HG03520 (cell line): ENCODE data around the gene VPS72.

Experiments
- ATAC-seq: cut with Tn5 transposase; IDR thresholded peaks from one replicate; pipeline ENCODE4 v1.9.1; 2021; ENCODE audit warnings: mild to moderate bottlenecking, moderate library complexity; ENCODE audit not compliant: unreplicated experiment

The VPS72 gene

DNA sequence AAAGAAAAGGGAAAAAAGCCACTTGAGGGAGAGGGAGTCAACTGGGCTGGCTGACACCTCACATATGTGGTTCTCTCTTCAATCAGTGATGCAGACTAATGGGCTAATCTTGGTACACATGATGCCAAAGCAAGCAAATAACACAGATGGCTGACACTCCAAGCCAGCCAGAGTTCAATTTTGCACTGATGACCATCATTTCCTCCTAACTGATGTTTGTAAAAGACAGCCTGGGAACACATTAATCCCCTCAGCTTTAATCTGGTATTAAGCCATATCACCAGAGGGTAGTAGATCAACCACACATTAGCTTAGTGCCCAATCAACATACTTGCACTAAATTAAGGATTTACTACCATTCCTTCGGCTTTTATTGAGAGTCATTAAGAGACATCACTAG, 2.8 kb downstream of the VPS72 start:
- no peak for ATAC-seq

DNA sequence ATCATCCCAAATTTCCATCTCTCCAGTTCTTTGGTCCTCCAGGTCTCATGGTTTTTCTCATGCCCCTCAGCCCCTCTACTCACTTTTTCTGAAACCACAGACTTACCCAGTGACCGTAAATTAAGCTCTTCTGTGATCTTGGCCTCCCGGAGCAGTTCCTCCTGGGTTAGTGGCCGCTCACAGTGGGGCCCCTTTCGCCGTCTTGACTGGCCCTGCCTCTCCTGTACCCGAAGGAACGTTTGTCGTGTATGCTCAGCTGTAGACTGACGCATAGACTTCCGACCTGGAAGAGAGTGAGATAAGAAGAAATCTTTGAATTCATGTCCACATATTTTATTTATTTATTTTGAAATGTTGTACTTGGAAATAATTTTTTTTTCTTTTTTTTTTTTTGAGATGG, 5.8 kb downstream of the VPS72 start:
- no peak for ATAC-seq

DNA sequence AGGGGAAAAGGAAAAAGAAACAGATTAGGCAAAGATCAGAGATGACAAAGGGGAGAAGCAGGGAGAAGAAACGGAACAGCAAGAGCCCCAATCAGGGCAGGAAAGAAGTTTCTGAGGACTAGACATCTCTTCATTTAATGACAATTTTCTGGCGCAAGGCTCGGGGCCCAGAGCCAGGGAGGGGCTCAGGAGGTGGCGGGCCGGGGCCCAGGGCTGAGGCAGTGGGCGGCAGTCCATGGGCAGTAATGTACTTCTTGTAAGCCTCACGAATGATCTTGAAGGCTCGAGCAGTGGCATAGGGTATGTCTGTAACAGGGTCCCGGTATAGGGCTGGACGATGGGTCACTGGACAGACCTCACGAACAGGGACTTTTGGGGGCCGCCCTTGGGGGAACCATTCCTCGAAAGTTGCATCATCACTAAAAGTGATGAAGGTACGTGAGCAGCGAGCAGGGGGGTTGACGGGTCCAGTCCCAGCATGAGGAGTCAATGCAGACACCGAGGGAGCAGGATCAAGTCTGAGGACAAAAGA, 13.4 kb downstream of the VPS72 start:
- ATAC-seq, result no peak

DNA sequence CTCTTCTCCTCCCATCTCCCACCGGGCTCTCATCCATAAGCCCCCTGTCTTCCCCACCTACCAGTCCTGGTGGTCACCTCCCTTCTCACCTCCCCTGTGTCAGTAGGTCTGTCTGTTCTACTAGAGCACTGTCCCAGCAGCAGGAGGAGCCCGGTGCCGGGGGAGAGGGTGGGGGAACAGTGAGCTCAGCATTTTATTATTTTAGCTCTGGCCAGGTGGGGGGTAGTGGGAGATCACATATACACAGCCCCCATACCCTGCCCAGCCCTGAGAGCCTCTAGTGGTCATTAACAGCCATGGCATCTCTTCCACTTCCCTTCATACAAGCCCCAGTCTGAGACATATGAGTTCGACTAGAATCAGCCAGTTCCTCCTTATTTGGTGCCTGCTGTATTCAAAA, 14.1 kb downstream of the VPS72 start, which contains the start of gene TMOD4:
TSS of gene TMOD4 (minus strand) at position 119 of the 400 bp plus-strand sequence. CDS start 1,106 bp downstream, outside the sequence.
- no peak for ATAC-seq

DNA sequence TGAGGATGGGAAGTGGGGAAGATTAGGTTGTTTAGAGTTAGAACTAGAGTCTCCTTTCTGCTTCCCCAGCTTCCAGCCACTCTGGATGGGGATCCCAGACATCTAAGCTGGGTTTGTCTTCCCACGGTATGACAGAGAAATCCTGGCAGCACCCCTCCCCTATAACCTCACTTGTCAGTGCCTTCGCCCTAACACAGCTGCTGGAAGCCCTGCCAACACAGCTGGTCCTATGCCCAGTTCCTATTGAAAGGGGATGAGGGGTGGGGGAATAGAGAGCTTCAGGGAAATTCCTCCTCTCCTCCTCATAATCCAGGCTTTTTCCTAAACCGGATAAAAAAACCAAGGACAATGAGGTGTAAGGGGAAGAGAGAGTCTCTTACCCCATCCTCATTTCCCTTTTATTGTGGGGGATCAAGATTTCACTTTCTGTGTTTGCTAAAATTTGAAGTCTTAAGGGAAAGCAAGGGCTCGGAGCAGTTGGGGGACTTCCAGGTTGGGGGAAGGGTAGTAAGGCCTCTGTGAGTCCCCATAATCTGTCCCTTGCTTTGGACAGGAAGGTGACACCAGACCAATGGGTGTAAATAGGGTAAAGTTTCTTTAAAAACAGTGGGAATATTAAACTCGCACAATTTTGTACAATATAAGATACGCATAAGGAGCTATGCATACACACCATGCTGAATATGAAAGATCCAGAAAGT, 14.8 kb downstream of the VPS72 start:
- ATAC-seq, result no peak

DNA sequence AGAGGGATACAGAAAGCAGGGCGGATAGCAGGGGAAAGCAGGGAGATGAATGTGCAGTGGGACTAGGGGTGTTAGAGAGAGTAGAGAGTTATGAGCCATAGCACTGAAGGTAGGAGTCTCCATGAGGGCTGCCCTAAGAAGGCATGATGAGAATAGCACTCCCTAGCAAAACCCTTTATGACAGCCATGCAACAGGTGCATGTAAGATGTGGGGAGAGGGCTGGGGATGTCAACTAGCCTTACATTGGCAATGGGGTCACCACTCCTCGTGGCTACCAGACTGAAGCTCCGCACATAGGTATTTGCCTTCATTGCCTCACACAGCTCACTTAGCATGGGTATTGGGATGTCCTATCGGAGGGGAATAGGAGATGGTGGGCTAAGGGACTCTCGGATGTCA, 18.8 kb downstream of the VPS72 start:
- ATAC-seq, result no peak

DNA sequence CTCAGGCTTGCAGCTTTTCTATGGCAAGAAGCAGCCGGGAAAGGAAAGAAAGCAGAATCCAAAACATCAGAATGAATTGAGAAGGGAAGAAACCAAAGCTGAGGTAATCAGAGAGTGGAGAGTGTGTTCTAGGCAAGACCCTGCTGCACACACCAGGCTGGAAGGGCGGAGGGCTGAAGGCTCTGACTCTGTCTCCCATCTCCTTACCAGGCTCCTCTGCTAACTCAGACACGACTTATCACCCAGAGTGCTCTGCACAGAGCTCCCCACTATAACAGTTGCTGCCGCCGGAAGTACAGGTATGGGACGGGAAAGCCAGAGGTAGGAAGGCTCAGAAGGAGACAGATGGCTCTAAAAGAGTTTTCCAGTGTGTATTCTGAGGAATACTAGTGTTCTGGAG, 22.9 kb downstream of the VPS72 start:
- ATAC-seq, result no peak

DNA sequence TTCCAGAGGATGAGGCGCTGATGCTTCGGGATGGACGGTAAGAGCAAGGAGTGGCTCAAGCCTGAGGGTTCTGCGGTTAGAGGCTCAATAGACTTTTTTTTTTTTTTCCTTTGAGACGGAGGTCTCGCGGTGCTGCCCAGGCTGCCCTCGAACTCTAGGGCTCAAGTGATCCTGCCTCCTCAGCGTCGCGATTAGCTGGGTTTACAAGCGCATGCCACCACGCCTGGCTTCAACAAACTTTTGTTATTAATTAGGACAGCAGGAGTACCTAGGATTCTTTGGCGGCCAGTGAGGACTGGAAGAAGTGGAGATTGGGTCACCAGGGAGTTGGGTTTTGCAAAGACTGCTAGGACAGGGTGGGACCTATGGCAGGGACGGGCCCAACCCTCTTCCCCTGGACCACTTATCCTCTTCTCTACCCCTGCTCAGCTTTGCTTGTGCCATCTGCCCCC, 23.5 kb downstream of the VPS72 start:
- no peak for ATAC-seq

DNA sequence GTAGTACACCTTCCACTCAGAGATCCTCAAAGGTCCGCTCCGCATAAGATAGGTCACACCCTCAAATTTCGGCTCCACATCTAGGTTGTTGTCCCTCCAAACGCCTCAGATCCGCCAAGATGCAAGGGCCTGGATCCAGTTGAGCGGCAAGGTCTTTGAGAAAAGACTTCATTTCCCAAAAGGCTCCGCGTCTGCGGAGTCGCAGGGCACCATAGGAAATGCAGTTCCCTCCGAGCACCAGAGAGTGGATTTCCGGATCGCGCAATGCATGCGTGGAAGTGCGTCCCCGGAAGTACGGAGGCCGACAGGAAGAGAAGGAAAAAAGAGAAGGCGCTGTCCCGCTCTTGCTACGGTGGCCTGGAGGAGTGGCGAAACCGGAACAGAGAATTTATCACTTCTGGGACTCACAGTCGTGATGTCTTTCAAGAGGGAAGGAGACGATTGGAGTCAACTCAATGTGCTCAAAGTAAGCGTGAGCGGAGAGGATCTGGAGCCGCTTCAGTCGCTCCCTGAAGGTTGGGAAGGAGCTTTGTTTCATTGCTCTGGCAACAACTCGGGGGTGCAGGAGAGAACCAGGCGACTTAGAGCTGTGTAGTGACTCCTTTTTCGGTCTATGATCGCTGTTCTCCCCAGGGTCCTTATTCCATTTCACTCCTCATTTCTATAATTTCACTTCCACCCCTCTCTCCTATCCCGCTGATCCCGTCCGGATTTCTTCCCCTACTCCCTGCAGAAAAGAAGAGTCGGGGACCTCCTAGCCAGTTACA, 24.1 kb downstream of the VPS72 start, which contains the start of the genes LYSMD1 and SCNM1:
TSS of gene LYSMD1 (minus strand) at position 165 of the 767 bp plus-strand sequence. CDS start 644 bp downstream, outside the sequence.
TSS of gene SCNM1 (plus strand) at position 407 of the 767 bp plus-strand sequence. CDS start at position 416, 9 bp downstream.
- peak; percentile 85 for ATAC-seq

DNA sequence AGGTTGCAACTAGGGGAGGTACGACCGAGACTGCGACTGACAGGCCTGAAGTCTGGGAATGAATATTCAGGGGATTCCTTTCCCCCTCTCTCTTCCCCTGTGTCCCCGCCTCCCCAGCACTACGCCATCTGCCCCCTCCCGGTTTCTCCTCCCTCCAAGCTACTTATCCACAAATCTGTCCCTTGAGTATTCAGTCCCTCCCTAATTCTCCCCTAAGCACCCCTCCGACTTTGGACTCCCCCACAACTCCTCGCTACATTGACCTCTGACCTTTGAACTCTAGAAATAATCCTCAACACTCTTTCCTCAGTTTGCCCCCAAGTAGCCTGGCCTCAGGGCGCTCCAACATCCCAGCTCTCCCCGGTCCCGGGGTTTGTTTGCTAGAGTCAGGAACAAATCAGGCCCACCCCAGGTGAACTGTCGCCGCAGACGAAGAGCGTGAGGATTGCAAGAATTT, 24.7 kb downstream of the VPS72 start:
- no peak for ATAC-seq

DNA sequence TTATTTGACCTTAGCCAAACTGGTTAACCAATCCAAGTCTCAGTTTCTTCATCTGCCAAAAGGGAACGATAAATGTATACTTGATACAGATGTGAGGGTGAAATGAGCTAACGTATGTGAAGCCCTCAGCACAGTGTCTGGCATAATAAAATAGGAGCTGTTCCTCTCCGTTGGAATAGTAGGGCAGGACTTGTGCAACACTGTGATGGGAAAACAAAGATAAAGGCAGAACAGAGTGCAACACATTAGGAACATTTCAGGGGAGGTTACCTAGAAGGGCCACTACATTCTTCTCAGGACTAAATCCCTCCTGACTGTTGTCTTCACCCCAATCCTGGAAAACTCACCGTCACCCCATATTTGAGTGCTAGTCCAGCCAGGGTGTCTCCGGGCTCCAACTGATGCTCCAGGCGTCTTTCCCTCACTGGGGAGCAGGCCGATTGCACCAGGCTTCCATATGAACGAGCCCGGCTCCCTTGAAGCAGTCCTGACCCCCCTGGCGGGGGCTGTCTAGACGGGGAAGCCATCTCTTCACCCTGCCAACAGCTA, 25.2 kb downstream of the VPS72 start:
- no peak for ATAC-seq

DNA sequence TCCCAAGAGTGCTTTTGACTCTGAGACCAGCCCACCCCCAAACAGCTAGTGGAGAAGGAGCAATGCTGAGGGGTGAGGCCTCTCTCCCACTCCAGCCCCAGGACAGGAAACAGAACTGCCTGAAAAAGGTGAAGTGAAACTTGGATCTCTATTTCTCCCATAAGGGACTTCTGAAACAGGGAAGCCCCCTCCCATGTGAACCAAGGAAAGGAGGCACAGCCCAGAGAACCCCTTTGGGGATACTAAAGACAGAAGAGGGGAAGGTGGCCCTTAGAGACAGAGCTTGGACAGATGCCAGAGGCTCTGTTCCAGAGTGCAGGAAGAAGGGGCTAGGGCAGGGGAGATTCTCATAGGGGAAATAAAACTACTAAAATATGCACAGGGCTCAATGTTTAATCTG, 30.6 kb downstream of the VPS72 start:
- ATAC-seq, result no peak

DNA sequence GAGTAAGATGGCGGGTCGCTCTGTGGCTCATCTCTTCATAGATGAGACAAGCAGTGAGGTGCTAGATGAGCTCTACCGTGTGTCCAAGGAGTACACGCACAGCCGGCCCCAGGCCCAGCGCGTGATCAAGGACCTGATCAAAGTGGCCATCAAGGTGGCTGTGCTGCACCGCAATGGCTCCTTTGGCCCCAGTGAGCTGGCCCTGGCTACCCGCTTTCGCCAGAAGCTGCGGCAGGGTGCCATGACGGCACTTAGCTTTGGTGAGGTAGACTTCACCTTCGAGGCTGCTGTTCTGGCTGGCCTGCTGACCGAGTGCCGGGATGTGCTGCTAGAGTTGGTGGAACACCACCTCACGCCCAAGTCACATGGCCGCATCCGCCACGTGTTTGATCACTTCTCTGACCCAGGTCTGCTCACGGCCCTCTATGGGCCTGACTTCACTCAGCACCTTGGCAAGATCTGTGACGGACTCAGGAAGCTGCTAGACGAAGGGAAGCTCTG, 31.2 kb downstream of the VPS72 start:
- ATAC-seq, result no peak

DNA sequence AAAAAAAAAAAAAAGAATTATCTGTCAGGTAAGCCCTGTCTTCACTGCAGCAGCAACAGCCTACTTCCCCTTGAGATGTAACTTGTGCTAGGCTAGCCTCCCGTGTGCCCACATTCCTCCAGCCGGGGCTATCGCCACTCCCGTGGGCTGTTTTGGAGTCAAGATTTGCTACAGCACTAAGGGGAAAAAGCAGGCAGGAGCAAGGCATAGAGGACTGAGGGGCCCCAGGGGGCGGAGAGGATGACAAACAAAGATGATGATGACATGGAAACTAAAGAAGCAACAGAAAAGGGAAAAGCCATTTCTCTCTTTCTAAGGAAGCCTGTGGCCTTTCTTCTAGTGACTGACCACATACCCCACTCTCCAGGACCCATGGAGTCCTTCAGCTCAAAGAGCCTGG, 31.7 kb downstream of the VPS72 start:
- no peak for ATAC-seq

DNA sequence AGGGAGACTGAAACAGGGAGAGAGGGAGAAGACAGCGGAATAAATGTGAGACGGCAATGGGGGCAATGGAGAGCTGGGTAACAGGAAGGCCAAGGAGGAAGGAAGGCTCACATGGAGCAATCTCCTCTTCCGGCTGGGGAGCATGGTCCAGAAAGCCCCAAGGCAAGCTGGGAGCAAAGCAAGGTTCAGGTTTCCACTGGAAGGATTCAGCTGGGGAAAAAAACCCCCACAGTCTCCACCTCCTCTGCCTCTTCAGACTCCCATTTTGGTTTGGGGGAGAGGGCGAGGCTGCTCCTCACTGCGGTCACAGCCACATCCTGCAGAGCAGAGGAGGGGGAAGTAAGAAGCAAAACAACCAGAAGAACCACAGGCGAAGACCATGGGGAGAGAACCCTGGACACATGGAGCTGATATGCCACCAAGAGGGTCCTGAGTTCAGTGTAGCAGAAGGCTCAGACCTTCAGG, 32.9 kb downstream of the VPS72 start:
- no peak for ATAC-seq

DNA sequence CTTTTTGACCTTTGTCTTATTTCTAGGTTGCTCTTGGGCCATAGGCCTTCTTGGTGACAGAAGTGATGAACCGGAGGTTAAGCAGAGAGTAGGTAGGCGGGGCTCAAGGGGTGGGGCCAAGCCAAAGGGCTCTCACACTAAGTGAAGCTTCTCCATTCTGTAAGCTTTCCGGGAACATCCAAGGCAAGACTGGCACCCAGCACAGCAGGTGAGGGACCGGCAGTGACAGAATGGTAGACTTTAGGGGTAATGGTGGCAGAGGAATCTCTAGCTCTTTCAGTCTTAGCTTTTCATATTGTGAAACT, 33.5 kb downstream of the VPS72 start, which contains the start of gene TNFAIP8L2:
TSS of gene TNFAIP8L2 (plus strand) at position 135 of the 305 bp plus-strand sequence. CDS start 2,049 bp downstream, outside the sequence.
- peak; percentile 68 for ATAC-seq

DNA sequence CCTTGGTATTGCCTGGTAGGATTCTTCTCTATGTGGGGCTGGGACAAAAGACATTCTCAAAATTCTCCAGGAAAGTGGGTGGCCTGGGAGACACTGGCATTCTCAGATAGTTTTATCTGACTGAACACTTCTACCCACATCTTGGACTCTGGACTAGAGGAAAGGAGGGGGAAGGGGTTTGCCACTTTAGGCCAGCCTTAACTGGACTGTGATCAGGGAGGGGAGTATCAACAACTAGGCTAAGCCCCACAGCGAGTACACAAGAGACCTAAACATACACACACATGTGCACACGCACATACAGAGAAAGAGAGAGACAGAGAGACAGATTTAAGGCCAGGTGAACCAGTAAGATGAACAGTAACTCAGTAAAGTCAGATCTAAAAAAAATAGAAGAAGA, 42.3 kb downstream of the VPS72 start:
- no peak for ATAC-seq

DNA sequence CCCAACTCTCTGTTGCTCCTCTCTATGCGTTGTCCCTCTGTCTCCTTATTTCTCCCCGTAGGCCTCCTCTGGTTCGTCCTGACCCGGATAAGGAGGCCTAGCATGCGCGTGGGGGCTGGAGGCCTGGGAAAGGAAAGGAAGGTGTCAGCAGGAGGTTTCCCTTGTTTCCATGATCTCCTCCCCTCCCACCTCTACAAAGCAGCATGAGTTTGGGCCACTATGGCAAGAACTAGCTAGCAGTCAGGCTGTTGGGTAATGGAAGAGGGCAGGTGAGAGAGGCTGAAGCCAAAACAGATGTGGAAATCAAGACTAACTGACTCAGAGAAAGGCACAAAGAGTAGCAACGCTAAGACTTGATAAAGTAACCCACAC, 42.9 kb downstream of the VPS72 start:
- no peak for ATAC-seq

DNA sequence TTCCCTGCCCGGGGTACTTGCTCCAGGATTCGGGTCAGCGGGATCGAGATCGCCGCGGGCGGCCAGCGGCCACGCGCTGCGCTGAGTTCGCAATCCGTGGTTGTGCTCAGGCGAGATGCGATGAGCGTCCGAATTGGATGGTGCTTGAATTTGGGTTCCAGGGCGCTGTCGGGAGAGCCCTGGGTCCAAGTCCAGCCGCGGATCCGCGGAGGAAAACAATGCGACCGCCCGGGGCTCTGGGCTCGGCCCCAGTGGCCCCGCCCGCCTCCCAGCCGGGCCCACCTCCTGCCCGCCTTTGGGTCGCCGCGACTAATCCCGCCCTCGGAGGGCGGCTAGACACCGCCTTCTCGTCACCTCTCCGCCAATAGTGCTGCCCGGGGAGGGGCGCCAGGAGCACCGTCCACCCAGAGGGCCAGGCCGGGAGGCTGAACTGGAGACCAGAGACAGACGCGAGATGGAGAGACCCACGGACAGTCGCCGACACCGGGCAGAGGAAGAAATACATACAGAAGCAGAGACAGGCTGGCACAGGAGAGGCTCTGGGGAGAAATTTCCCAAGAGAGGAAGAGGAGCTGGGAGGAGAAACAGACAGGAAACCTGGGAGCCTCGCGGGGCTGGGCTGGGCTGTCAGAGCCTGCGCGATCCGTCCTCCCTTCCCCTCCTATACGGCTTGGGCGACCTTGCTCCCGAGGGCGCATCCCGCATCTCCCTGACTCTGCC, 43.4 kb downstream of the VPS72 start, which contains the start of gene SEMA6C:
TSS of gene SEMA6C (minus strand) at position 220 of the 720 bp plus-strand sequence. CDS start 4,010 bp downstream, outside the sequence.
- ATAC-seq, result peak; percentile 92

DNA sequence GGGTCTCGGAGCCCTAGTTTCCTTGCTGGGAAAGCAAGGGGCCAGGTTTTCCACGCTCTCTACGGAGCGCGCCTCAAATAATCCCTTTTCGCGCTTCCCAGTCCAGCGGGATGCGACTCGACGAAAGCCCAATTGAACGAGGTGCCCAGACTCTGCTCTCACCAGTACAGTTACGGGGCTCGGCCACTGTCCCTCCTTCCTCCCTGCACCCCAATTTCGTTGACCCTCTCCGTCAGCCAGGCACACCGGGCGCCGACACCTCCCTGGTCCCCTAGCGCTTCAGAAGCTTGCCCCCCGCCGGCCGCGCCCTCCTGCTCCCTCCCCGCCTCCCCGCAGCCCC, 44.0 kb downstream of the VPS72 start:
- ATAC-seq, result no peak
